B cell (primary cell): ENCODE results near the gene PARD3. TPM values are rescaled to one million over a fixed set of nuclear protein-coding genes. Genes with fewer than 3 reads are reported as not detected.
A peak's percentile ranks its signal among the peaks of the same experiment; 100 is the strongest.

ENCODE experiments used
- ATAC-seq: fragments of 200-7000 bp; cut with Tn5 transposase; one replicate; pipeline ENCODE4 v1.10.0; 2021; ENCODE audit warnings: low read depth, mild to moderate bottlenecking, moderate number of reproducible peaks, moderate library complexity
- CTCF ChIA-PET: fragments of 350-600 bp; sonication (Branson Sonifier 250); formaldehyde crosslinking; loops from one replicate; lab custom pipeline; 2021; ENCODE audit warnings: antibody characterized with exemption, inconsistent platforms; lab: Charles Lee
- POLR2A ChIA-PET: fragments of 350-600 bp; sonication (Branson Sonifier 250); formaldehyde crosslinking; loops from one replicate; lab custom pipeline; 2021; ENCODE audit warnings: antibody characterized with exemption; lab: Charles Lee
- DNase-seq: peaks from one replicate; pipeline ENCODE4 v3.0.0; 2013
- H2AFZ ChIP-seq: 2 replicates; pipeline ENCODE4 v1.6.1; 2012; ENCODE audit warnings: mild to moderate bottlenecking, low read depth, low read length; ENCODE audit not compliant: insufficient read depth, poor library complexity, severe bottlenecking
- H3K27ac ChIP-seq, 2 donors: 1 replicate in 1 of 2; 2 replicates in 1 of 2; pipeline ENCODE4 v1.5.1; 2012 to 2013; ENCODE audit warnings: low read length in 2 of 2, mild to moderate bottlenecking in 2 of 2, moderate library complexity in 1 of 2
- H3K27me3 ChIP-seq, 4 experiments: fragments of 200-600 bp in 1 of 4; sonication (generic) in 1 of 4; replicated peaks in 1 of 4; 1 replicate in 2 of 4; 2 replicates in 2 of 4; pipeline versions ENCODE4 v1.6.1 to v1.7.0; 2013 to 2016; ENCODE audit warnings: low read length in 3 of 4, mild to moderate bottlenecking in 2 of 4, mixed read lengths in 1 of 4, moderate library complexity in 1 of 4; ENCODE audit not compliant: insufficient read depth in 4 of 4, control insufficient read depth in 3 of 4; ENCODE audit errors: control extremely low read depth in 1 of 4
- H3K36me3 ChIP-seq, 2 experiments: replicated peaks in 1 of 2; 1 replicate in 1 of 2; 2 replicates in 1 of 2; pipeline versions ENCODE4 v1.6.1 to v1.7.1; 2013; ENCODE audit warnings: low read length in 1 of 2; ENCODE audit not compliant: insufficient read depth in 2 of 2, control insufficient read depth in 1 of 2; ENCODE audit errors: control extremely low read depth in 1 of 2, extremely low read depth in 1 of 2
- H3K4me1 ChIP-seq, 2 donors: fragments of 200-600 bp in 1 of 2; sonication (generic) in 1 of 2; 1 replicate in 1 of 2; 2 replicates in 1 of 2; pipeline versions ENCODE4 v1.5.1 to v1.6.1; 2013 to 2017; ENCODE audit warnings: low read length in 2 of 2; ENCODE audit not compliant: control insufficient read depth in 2 of 2, insufficient read depth in 2 of 2
- H3K4me2 ChIP-seq: replicated peaks from 2 replicates; pipeline ENCODE3; 2012; ENCODE audit warnings: mild to moderate bottlenecking, low read depth, low read length; ENCODE audit not compliant: poor library complexity, severe bottlenecking
- H3K4me3 ChIP-seq, 5 experiments: fragments of 200-600 bp in 1 of 5; sonication (generic) in 1 of 5; 1 replicate in 3 of 5; 2 replicates in 2 of 5; pipeline versions ENCODE4 v1.5.1 to v1.7.0; 2011 to 2016; ENCODE audit warnings: low read length in 4 of 5, mild to moderate bottlenecking in 4 of 5, low read depth in 2 of 5, control low read depth in 1 of 5, moderate library complexity in 1 of 5; ENCODE audit not compliant: insufficient read depth in 1 of 5; ENCODE audit errors: control extremely low read depth in 1 of 5, extremely low read depth in 1 of 5
- H3K79me2 ChIP-seq: fragments of 200-600 bp; sonication (generic); one replicate; pipeline ENCODE4 v1.6.0; 2016; ENCODE audit warnings: low read length; ENCODE audit not compliant: control insufficient read depth, insufficient read depth
- H3K9ac ChIP-seq: fragments of 200-600 bp; sonication (generic); 2 replicates; pipeline ENCODE4 v1.6.1; 2017; ENCODE audit warnings: mild to moderate bottlenecking, low read length, moderate library complexity
- H3K9me3 ChIP-seq, 3 donors: one replicate each; pipeline versions ENCODE4 v1.6.1 to v1.7.1; 2013; ENCODE audit warnings: low read length in 2 of 3; ENCODE audit not compliant: control insufficient read depth in 2 of 3, insufficient read depth in 1 of 3; ENCODE audit errors: control extremely low read depth in 1 of 3
- H4K20me1 ChIP-seq: 2 replicates; pipeline ENCODE4 v1.6.0; 2012; ENCODE audit warnings: mild to moderate bottlenecking, low read length; ENCODE audit not compliant: insufficient read depth, control insufficient read depth, poor library complexity, severe bottlenecking
- H3K27ac Mint-ChIP-seq: one replicate; pipeline ENCODE4 v1.8.0; 2021; ENCODE audit warnings: mixed read lengths
- H3K27me3 Mint-ChIP-seq: one replicate; pipeline ENCODE4 v1.8.0; 2021; ENCODE audit warnings: mixed read lengths
- H3K4me1 Mint-ChIP-seq: one replicate; pipeline ENCODE4 v1.8.0; 2021; ENCODE audit warnings: mixed read lengths
- H3K4me3 Mint-ChIP-seq: one replicate; pipeline ENCODE4 v1.8.0; 2021; ENCODE audit warnings: mixed read lengths
- H3K9me3 Mint-ChIP-seq: one replicate; pipeline ENCODE4 v1.8.0; 2022; ENCODE audit warnings: mixed read lengths; ENCODE audit not compliant: insufficient read depth
- EZH2 ChIP-seq: IDR thresholded peaks from 2 replicates; pipeline ENCODE4 v1.6.1; 2012; ENCODE audit warnings: borderline replicate concordance, low read depth, mild to moderate bottlenecking, moderate library complexity, low read length; ENCODE audit not compliant: insufficient read depth, poor library complexity, severe bottlenecking
- WGBS: methylation state at CpG from one replicate; pipeline ENCODE4 v1.1.5; 2013; ENCODE audit warnings: missing lambda C conversion rate; ENCODE audit not compliant: insufficient coverage; 5-methylcytosine and 5-hydroxymethylcytosine counted together
- intact Hi-C: fragments of 100-400 bp; cut with micrococcal nuclease; formaldehyde crosslinking; loops from one replicate; pipeline ENCODE4 v1.10.0; 2022
- polyA minus RNA-seq: library from RNA; depleted of rRNA, polyadenylated mRNA; stranded (reverse); fragments of >200 nt; gene quantifications from 2 replicates; pipeline ENCODE4 v1.2.3, GENCODE V29; 2012
- polyA plus RNA-seq: library from polyadenylated mRNA; depleted of rRNA; stranded (reverse); fragments of >200 nt; gene quantifications from 2 replicates; pipeline ENCODE4 v1.2.3, GENCODE V29; 2012
- total RNA-seq, 2 donors: library from RNA; stranded (reverse); fragments of 120-200 nt in 1 of 2; gene quantifications; 1 replicate in 1 of 2; 2 replicates in 1 of 2; pipeline versions ENCODE4 v1.2.3 to v1.2.4, GENCODE V29; 2013 to 2022
- TF ChIP-seq, protein P1 (sequence below): fragments of 200-600 bp; IDR thresholded peaks from one replicate; pipeline ENCODE4 v1.8.0; 2022; ENCODE audit warnings: antibody characterized with exemption, mild to moderate bottlenecking

Gene PARD3
- total RNA-seq, result not detected in 2 replicates
- 3.8 TPM for total RNA-seq (2013)
- not detected in 2 replicates for polyA plus RNA-seq
- 0.57 TPM in 1 of 2 replicates, not detected in the other for polyA minus RNA-seq

DNA sequence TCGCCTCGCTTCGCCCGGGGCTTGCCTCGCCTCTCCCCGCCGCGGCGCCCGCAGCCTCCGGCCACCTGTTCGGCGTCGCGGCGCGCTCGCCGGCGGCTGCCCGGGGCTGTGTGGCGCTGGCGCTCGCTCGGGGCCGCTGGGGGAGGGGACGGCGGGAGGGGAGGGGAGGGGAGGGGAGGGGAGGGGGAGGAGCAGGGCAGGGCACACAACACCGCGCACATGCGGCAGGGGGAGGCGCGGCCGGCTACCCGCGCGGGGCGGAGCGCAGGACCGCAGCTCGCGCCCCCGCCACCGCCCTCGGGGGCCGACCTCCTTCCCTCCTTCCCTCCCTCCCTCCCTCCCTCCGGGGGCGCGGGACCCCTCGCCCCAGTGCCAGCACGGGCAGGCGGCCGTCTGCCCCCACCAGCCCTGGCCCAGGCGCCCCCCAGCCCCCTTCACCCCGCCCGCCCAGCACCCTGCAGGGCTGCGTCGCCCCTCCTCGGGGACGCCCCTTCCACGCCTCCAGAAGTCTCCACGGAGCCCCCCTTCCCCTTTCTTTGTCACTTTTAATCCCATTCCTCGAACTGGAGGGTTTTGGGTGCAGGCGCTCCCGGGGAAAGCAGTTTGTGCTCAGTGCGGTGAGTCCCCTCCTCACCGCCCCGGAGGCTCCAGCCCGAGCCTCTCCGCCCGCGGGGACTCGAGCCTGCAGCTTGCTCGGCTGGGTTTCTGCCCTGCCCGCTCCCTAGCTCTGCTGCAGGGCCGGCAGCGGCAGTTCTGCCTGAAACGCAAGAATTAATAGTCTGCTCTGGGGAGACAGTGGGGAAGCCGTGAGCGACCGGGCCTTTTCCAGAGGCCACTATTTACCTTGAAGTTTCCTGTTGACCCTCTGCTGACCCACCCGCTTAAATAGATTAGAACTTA lies at the start of gene PARD3:
Gene PARD3, minus strand, starts transcription at position 112 of the 900 bp plus-strand sequence. CDS start 301 bp downstream, outside the sequence.
- Histone ChIP-seq H3K27ac (no peak within 1 kb of the TSS), H3K4me1 (peaks cover 3 to 7% of the 10 kb centered on the region in 2 donors), H3K79me2 (no peaks in the 10 kb centered on the region), H3K27me3 (peaks cover 0 to 37% (median 5%) of the 10 kb centered on the region in 4 experiments), H3K9me3 (peaks cover 0 to 3% (median 0%) of the 10 kb centered on the region in 3 donors), H3K4me3 (no peak within 1 kb of the TSS), H4K20me1 (no peaks in the 10 kb centered on the region), H3K36me3 (no peaks in the 10 kb centered on the region), H3K4me2 (peak within 1 kb of the TSS; percentile 55), H2AFZ (peak within 1 kb of the TSS; percentile 28), H3K9ac (no peak within 1 kb of the TSS)
- Mint-ChIP-seq H3K27me3 (peaks cover 54% of the 10 kb centered on the region), H3K9me3 (no peaks in the 10 kb centered on the region), H3K27ac (no peak within 1 kb of the TSS), H3K4me1 (peaks cover 13% of the 10 kb centered on the region), H3K4me3 (peak within 1 kb of the TSS; percentile 65)
- 1% methylated on average over 44 of the region's 82 CpGs for WGBS
- intact Hi-C loops, result no loop called here
- DNase-seq (no peak), ATAC-seq (no peak)
- TF ChIP-seq EZH2, result no peak
- TF ChIP-seq, protein P1, sequence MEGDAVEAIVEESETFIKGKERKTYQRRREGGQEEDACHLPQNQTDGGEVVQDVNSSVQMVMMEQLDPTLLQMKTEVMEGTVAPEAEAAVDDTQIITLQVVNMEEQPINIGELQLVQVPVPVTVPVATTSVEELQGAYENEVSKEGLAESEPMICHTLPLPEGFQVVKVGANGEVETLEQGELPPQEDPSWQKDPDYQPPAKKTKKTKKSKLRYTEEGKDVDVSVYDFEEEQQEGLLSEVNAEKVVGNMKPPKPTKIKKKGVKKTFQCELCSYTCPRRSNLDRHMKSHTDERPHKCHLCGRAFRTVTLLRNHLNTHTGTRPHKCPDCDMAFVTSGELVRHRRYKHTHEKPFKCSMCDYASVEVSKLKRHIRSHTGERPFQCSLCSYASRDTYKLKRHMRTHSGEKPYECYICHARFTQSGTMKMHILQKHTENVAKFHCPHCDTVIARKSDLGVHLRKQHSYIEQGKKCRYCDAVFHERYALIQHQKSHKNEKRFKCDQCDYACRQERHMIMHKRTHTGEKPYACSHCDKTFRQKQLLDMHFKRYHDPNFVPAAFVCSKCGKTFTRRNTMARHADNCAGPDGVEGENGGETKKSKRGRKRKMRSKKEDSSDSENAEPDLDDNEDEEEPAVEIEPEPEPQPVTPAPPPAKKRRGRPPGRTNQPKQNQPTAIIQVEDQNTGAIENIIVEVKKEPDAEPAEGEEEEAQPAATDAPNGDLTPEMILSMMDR, result no peak
- CTCF ChIA-PET, result no interaction called here
- POLR2A ChIA-PET, result no interaction called here
